ENCODE data around the gene KLHL29.

The KLHL29 gene

DNA sequence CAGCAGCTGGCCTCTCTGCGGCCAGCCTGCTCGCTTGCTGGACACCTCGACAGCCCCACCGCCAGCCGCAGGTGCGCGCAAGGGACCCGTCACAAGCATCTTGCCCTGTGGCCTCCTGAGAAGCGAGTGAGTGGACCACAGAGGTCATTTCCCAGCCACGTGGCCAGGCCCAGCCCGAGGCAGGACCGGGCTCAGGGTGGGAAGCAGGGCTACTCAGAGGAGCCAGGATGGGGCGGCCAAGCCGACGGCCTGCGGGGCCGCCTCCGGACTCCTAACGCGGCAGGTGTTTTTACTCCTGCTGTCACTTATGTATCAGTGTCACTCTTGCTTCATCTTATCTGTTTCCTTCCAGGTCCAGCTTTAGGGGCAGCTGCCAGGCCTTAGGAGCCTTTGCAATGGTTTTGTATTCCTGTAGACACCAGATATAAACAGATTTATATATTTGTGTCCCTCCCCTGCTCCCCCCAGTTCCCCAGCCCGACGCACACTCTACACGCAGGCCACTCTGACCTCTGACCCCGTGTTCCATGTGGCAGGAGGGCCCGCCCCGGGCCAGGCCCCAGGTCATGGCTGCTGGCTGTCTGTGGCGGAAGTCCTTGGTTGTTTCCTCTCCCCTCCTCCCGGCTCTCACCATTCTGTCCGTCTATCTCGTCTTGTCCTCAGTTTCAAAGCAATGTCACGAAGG lies 305.6 kb downstream of the KLHL29 start:
- no peak for DNase-seq

DNA sequence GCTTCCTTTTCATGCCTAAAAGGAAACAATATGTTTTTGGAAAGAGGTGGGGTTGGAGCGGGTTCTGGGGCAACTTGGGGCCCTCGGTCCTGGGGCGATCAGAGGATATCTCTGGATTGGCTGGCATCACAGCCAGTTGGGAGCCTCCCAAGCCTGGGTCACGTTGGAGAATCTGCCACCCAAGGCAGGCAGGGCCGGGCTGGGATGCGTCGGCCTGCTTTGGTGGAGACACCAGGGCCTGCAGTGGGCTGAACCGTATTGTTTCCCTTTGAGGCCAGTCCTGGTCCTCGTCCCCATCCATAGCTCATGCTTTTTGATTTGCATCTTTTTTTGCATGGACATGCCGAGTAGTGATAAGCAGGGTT lies 306.1 kb downstream of the KLHL29 start:
- no peak for DNase-seq

DNA sequence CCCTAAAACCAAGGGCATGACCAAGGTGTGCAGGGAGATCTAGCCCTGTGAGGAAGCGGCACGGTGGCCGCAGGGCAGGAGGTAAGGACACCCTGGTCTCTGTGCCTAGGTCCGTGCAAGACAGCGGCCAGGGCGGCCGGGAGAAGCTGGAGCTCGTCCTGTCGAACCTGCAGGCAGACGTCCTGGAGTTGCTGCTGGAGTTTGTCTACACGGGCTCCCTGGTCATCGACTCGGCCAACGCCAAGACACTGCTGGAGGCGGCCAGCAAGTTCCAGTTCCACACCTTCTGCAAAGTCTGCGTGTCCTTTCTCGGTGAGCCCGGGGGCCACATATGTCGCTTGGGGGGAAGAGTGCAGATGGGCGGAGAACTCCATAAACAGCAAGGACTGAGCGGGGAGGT lies 306.6 kb downstream of the KLHL29 start:
- DNase-seq, result no peak

DNA sequence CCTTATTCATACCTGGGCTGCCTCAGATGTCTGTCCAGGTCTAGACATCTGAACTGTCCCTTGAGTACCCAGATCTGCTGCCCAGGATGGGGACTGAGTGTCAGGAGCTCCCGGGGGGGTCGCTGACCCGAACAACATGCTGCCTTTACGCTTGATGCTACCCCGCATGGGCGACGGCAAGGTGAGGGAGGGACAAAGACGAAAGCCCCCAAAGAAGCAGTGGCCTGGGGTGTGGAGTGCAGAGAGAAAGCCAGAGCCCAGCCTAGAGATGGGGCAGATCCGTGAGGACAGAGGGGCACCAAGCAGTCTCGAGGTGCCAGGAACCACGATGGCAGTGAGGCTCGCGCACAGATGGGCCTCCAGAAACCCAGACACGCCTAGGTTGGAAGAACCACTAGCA lies 307.3 kb downstream of the KLHL29 start:
- DNase-seq, result no peak

DNA sequence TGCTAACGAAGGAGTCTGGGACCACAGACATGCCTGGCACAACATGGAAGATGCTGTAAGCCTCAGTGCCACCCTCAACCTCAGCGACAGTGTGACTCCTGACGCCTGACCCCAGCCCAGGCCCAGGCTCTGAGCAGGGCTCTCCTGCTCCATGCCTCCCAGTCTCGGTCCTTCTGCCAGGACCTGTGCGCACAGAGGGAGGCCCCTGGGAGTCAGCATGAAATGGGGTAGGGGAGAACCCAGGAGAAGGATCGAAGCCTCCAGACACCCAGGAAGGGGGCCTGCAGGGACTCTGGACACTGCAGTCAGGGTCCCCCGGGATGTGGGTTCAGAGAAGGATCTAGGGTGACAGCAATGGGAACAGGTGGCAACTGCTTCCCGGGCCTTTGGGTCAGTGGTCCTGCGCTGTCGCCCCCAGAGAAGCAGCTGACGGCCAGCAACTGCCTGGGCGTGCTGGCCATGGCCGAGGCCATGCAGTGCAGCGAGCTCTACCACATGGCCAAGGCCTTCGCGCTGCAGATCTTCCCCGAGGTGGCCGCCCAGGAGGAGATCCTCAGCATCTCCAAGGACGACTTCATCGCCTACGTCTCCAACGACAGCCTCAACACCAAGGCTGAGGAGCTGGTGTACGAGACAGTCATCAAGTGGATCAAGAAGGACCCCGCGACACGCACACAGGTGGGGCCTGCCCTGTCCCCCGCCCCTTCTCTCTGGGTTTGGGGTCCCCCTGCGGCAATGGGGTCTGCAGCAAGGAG lies 308.0 kb downstream of the KLHL29 start:
- DNase-seq, result no peak

DNA sequence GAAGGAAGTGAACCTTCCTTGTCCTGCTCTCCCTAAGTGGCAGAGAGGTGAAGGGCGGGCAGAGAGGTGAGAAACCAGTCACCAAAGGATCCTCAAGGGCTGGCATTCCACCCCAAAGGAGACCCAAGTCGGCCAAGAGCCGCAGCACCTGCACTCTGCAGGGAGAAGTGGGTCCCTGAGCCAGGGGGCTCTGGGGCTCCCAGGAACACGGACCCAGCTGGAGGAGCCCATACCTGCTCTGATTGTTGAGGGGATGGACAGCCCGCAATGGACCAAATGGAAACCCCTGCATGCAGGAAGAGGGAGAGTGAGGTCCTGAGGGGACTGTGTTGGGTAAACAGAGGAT lies 308.6 kb downstream of the KLHL29 start:
- DNase-seq, result no peak

DNA sequence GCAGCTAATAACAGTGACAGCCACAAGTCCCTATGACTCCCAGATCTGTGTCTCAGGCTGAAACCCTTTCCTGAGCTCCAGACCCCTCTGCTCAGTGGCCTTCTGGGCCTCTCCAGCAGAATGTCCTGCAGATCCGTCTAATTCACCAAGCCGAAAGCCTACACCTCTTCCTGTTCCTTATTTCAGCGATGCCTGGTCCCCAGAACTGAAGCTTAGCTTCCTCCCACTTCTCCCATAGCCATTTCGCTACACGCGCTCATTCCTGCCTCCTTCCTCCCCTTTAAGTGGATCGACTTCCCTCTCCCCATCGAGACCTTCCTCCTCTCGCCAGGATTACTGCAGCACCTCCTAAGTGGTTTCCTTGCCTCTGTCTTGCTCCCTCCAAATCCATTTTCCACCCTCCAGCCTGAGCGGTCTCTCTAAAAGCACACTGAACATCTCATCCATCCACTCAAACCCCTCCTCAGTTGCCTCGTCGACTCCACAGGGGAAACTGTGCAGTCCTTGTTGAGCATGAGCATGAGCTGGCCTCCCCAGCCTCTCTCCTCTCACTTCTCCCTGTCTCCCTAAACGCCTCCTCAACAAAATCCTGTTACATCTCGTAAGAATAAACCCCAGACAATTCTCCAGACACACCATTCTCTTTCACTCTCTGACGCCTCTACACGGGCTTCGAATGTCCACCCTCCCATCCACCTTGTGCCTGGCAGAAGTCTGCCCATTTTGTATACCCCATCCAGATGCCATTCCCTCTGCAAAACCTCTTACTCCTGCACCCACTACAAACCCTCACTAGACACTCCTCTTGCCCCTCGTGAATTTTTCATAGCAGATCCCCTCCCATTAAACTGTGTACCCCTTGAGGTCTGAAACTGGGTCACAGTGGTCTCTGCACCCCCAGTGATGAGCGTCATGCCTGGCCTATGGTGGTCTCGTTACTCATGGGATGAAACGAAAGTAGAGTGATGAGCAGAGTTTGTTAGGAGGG lies 309.4 kb downstream of the KLHL29 start:
- DNase-seq, result no peak

DNA sequence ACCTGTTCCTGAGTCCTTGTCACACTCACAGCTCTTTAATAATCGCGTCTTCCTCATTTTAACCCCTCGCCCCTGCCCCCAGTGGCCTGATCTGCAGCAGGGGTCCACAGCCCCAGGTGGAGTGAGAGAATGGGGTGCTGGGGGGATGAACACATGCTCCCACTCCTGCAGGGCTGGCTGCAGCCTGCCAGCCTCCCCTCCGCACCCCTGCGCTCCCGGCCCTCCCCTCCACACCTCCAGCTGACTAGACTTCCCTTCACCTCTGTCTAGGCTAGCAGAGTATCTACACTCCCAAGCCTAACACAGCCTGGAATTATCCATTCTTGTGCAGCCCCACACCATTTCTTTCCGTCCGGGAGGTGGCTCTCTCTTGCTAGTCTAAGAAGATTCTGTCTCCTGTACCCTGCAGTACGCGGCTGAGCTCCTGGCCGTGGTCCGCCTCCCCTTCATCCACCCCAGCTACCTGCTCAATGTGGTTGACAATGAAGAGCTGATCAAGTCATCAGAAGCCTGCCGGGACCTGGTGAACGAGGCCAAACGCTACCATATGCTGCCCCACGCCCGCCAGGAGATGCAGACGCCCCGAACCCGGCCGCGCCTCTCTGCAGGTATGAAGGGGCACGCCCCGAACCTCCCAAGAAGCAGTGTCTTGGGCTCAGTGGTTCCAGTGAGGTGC lies 310.4 kb downstream of the KLHL29 start:
- DNase-seq, result no peak

DNA sequence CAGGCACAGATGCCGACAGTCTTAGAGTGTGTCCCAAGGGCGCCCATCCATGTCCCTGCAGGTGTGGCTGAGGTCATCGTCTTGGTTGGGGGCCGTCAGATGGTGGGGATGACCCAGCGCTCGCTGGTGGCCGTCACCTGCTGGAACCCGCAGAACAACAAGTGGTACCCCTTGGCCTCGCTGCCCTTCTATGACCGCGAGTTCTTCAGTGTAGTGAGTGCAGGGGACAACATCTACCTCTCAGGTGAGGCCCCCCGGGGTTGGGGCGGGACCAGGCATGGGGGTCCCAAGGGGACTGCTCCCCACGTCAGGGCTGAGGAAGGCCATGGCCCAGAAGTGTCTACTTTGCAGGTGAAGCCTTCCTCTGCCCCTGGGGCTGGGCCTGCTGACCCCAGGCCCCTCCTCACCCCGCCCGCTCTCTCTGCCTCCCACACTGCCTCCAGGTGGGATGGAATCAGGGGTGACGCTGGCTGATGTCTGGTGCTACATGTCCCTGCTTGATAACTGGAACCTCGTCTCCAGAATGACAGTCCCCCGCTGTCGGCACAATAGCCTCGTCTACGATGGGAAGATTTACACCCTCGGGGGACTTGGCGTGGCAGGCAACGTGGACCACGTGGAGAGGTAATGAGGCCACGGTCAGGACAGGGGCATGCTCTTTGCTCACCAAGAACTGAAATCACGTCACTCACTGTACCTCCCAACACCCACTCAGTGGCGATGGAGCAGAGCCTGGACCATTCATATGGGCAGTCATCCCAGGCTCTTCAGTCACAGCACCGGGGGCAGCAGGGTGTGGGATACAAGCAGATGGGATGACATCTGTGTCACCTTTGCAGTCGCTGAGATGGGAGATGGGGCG lies 311.1 kb downstream of the KLHL29 start:
- no peak for DNase-seq

DNA sequence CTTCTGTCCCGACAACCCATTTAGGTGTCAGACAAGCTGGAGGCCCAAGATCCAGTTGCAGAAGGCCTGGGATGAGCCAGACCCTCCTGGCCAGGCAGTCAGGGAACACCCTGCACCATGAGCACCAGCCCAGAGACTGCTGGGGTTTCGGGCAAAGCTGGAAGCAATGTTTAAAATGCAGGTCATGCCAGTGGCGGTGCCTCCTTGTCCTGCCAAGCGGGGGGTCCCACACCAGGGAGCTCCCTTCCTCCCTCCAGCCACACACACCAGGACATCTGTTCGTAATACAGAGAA lies 311.7 kb downstream of the KLHL29 start:
- no peak for DNase-seq

DNA sequence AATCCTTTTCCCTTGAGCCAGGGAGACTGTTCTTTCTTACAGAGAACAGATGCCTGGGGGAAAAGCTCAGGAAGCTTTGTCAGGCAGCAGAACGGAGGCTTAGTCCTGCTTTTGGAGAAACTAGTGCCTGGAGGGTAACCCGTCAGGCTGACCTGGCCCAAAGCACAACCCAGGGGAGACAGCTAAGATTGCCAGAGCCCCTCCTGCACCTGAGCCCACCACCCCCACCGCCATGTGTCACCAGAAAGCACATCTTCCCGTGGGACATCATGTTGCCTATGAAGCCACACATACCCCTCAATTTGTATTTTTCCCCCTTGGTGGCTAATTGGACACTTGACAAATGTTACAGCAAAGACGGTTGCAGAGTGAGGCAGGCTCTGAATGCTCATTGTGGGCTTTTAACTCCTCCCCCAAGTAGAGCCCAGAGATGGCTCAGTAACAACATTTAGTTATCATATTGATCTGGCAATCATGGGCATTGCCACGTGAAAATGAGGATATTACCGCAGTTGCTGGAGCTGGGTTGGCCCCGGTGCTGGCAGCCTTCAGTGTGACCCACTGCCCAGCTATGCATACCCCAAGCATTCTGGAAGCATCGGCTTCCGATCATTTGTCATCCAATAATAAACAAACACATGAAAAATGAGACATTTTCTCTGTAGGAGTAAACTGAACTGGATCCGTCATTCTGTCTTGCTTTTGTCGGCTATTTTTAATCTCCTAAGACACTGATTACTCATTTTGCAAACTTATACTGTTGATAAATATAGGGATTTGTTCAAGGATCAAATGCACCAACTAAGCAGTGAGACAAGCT lies 312.5 kb downstream of the KLHL29 start:
- DNase-seq, result no peak

DNA sequence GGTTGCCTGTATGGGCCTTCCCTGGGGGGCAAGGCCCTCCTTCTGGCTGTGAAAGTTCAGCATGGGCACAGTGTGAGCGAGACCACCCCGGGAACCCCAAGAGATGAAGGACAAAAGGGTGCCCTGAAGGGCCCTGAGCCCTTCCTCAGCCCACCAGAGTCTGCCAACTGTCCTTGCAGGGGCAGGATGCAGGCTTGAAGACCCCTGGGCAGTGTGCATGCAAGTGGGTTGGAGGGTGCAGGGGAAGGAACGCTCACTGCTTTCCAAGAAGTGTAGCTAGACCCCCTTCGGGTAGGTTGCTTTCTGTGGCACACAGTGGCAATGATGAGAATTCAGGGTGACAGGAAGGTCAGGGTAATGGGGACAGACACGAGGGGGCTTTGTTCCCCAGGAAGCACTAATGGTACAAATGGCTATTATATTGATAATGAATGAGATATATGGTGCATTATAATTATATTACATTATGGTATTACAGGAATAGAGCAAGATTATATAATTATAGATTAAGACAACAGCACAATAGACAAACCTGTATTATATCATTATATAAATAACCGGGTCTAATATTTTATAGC lies 313.2 kb downstream of the KLHL29 start:
- DNase-seq, result no peak

DNA sequence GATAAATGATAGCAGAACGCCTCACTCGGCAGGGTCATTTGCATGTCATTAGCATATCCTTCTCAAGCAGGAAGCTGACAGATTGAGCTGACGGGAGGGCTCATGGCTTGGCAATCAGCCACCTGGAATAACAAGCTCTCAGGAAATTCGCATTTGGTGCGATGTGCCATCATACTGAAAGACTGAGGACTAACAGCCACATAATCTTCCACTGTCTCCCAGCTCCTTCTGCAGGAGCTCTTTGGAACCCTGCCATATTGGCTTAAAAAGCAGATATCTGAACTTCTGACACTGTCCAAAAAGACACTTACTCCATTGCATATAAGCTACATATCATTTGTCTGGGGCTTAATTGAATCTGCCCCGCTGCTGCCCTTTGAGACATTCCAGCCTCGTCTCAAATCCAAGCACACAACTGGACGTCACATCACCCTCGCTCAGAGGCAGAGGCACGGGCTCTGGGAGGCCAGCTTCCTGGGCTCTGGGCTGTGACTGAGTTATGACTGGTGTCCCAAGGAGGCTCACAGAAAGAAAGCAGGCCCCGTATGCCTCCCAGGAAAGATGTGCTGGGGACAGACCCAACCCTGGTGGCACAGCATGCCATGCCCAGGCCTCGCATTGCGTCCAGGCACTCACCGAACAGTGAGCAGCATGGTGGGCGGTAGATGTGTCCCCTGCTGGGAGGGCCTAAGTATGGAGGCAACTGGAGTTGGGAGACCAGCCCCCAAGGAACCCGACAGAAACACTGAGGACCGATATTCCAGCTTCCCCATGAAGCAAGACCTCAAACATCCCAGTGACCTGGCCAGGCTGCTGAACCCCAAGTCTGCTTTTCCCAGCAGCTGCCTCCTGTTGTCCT lies 314.0 kb downstream of the KLHL29 start:
- DNase-seq, result no peak

DNA sequence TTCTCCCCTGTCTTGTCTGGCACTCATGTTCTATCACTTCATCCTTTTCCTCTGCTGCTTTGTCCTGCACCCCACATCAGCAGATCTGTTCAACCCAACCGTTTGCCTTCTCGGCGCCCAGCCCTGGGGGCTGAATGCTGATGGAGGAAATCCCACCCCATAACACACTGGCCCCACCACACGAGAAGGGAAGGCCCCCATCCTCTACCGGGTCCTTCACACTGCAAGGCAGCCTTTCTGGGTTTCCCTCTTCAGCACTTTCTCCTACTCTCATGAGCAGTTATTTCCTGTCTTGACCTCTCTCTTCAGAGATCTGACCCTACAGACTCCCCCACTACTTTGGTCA lies 314.6 kb downstream of the KLHL29 start:
- no peak for DNase-seq

DNA sequence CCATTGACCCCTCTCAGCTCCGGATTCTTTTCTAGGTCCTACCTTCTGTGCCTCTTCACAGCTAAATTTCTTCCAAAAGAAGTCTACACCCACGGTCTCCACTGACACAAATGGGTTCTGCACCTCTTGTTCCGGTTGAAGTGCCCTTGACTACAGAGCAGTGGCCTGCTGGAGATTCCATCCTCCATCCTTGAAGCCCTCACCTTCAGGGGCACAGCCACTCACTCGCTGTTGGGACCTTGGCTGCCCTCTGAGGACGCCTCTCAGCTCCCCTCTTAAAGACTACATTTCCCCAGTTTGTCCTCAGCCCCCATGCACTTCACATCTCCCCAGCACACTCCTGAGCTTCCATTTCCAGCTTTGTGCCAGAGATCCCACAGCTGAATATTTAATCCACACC lies 315.6 kb downstream of the KLHL29 start:
- no peak for DNase-seq

DNA sequence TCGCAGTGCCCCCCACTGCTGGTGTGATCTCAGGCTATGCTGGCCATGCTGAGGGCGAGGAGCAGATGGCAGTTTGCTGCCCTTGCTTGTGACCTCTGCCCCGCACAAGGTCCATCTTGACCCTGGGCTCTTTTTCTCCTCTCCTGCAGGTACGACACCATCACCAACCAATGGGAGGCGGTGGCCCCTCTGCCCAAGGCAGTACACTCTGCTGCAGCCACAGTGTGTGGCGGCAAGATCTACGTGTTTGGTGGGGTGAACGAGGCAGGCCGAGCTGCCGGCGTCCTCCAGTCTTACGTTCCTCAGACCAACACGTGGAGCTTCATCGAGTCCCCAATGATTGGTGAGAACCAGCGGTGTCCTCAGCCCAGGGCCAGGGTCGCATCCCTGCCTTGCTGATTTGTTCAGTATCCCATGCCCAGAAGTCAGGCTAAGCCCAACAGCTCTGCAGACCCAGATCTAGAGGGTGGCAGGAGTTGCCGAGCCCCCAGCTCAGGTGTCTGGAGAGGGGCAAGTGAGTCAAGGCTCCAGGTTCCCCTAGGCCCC lies 318.1 kb downstream of the KLHL29 start:
- no peak for DNase-seq

DNA sequence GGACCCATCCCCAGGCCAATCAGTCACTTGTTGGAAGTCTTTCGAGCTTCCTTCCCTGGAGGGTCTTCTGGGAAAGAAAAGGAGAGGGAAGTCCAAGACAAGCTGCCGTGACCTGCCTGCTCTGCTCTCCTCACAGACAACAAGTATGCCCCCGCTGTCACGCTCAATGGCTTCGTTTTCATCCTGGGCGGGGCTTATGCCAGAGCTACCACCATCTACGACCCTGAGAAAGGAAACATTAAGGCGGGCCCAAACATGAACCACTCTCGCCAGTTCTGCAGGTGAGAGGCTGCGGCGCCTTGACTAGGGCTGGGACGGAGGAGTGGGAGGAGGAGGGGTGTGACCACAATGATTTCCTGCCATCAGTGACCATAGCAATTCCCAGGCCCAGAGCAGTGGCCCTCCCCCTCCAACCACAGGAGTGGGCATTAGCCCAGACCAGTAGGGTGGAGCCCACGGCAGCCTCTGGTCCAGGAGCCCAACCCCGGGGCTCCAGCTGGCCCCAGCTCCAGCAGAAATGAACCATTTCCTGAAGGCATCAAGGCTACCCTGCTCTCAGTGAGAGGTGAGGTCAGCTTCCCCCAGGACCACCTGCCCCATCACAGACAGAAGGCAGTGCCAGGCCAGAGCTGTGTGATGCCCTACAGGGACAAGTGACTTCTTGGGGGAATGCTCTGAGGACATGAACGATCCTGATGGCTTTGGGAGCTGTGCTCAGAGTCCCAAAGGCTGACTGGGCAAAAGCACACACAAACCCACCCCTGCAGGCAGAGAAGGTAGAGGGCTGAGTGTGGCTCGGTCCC lies 318.8 kb downstream of the KLHL29 start:
- no peak for DNase-seq

DNA sequence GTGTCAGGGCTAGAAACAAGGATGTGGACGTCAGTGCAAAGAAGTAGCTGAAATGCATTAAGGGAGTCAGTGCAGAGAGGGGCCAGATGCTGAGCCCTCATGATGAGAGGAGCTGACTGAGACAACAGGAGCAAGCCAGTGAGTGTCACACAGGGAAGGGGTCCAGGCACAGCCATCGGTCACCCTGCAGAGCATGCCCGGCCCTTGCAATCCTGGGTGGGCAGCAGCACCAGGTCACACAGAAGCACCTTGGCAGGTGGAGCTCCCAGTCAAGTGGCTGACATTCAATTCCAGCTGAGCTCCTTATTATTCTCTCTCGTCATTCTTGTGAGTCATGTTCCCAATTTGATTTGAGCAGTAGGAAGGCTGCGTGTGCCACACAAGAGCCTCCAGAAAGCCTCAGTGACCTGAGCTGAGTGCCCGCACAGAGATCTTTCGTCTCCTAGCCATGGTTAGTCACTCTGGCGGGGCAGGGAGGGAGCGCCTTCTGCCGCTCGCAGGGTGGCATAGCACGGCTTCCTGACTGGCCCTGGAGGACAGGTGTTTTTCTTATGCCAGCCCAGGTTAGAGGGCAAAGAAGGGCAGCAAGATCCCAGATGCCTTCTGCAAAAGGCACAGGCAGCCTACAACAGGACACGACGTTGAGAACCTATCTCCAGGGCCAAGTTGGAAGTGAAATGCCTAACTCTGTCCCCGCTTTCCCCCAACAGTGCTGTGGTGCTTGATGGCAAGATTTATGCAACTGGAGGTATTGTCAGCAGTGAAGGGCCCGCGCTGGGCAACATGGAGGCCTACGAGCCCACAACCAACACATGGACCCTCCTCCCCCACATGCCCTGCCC lies 321.0 kb downstream of the KLHL29 start:
- no peak for DNase-seq

All from NCI-H82 (cell line).